ENCODE measurements around the gene EXOSC7. TPM values are rescaled to one million over a fixed set of nuclear protein-coding genes. Genes with fewer than 3 reads are reported as not detected.
"Not testable (repeated sequence)": the region's sequence is repeated elsewhere in the genome, so short reads cannot be mapped to it uniquely, and the experiment has no call there.

EXOSC7 gene
- total RNA-seq, 2 experiments from 2014 or later = 90.0 to 98.0 TPM

DNA sequence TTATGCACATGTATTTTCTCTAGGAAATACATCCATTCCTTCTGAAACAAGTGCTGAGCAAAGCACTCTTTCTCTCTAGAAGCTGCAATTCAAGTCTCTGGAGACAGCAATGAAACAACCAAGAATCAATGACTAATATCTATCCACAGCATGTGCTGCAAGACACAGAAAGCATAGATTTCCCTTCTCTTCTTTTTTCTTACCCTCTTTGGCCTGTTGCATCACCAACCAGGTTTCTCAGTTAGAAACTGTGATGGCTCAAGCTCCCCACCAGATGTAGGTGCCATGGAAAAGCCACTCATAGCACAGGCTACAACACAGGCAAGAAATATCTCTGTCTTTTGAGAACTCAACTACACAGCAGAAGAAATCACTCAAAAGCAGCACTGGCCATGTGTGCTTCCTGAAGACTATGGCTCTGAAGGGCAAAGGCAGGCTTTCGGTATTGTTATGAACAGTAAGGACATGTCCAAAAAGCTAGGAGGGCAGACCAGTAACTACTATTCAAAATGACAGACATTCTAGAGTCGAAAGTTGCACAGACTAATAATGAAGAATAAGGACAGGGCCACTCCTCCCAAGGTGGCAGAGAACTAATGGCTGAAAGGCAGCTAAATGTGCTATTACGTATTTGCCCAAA is 15.5 kb upstream of the EXOSC7 start:
- CTCF ChIA-PET = no interaction called here

GRCh38 chr3:44961888-44962287 is 14.2 kb upstream of the EXOSC7 start:
- POLR2A ChIA-PET = no interaction called here
- CTCF ChIA-PET = no interaction called here

More for the DNA sequence above, 15.5 kb upstream of the EXOSC7 start:
- POLR2A ChIA-PET = interaction anchor here (0.5 kb wide), 1 partner anchor 997 kb away, joined by 4 read pairs; no protein-coding TSS in a partner anchor

DNA sequence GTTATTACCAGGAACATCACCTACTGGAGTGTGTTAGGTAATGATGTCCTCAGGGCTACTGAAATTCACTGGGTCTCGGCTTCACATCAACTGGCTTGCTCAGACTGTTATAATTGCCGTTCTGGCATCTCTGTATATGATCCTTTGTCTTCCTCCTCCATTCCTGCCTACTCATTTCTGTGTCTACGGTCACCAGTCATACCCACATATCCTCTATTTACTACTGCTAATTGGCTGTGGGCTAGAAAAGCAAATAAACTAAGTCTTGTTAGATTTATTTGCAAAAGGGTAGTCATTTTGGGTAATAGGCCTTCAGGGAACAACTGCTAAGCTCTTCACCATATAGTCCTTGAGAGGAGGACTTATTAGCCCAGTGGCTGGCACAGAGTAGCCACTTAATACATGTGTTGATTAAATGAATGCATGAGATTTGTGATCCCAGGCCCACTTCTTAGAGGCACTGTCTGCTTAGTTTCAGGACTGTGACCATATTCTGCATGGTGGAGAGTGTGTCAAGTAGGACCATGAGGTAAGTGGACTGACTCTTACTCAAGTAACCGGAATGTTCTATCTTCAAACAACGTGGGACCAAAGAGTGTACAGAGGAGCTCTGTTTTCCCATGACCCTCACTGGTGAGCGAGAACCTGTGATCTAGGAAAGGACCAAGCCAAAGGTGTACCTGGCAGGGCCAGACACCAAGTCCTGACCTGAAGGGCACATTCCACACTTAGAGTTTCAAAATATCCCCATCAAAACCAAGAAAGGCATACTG is 13.2 kb upstream of the EXOSC7 start:
- CTCF ChIA-PET = no interaction called here
- POLR2A ChIA-PET = no interaction called here

GRCh38 chr3:44963571-44964325 is 12.3 kb upstream of the EXOSC7 start:
- CTCF ChIA-PET = no interaction called here

DNA sequence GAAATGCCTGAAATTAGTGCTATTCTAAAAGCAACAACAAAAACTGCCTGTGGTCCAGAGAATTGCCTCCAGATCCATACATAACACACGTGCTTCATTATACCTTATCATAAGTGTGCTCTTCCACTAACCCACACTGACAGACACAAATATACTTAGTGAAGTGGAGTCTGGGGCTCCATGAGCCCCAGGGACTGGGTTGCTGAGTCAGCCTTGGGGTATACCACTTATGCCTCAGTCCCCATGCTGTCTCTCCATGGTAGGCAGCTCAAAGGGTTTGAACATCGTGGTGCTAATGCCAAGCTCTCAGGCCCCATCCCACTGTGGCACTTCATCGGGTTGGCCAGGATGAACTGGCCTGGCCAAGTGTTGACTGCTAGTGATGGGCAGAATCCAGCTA is 10.9 kb upstream of the EXOSC7 start:
- POLR2A ChIA-PET = no interaction called here
- CTCF ChIA-PET = no interaction called here

More at GRCh38 chr3:44963571-44964325, 12.3 kb upstream of the EXOSC7 start:
- POLR2A ChIA-PET = no interaction called here

DNA sequence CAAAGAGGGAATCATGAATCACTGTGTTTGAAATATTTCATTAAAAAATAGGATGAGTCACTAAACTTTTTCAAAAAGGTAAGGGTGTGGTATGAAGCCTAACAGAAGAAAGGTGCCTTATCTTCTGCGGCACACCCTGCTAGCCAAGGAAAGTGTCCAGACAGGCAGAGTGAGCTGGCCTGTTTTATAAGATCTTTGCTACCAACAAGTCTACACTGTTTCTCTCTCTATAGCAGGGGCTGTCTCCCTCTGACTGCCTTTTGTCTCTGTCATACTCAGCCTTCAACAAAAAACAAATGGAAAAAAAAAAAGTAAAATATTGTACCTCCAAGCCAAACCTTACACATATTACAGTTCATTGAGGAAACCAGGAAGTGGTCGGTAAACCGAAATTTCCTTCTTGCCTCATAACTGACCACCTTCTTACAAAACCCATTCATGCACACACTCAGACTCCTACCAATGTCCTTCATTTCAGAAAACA is 9.2 kb upstream of the EXOSC7 start:
- ChIA-PET POLR2A (no interaction called here), CTCF (no interaction called here)

DNA sequence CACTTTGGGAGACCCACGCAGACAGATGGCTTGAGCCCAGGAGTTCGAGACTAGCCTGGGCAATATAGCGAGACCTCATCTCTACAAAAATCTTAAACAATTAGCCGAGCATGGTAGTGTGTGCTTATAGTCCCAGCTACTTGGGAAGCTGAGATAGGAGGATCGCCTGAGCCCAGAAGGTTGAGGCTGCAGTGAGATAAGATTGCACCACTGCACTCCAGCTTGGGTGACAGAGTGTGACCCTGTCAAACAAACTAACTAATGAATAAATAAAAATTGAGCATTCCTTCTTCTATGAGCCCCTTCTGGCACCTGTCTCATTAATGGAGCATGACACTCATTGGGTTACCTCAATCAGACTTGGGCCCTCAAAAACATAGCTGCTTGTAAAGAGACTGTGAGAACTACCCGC is 7.6 kb upstream of the EXOSC7 start:
- CTCF ChIA-PET = no interaction called here
- POLR2A ChIA-PET = no interaction called here

DNA sequence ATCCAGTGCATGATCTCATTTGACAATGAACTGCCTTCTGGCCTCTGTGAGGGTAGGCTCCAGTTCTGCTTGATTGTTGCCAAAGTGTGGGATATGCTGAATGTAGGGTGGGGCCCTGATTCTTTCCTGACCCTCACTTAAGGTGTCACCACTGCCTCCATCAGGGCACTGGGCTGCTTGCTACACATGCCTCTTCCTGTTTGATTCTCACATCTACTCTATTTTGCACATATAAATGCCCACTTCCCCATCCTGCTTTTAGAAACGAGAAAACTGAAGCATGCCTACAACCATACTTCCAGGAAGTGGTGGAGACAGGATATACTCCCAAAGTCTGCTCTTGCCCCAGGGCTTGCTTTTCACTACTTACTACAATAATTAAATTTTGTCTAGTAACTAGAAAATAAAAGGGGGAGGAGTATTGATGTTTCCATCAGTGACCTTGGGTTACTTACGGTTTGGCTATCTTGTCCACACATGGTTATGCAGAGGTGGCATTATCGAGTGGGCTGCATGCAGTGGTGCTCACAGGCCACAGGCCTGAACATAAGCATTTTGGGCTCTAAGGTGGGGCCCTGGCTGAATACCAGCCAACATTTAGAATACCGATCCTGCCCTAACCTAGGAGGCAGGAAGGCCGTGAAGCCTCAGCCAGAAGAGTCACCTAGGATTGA is 6.8 kb upstream of the EXOSC7 start:
- CTCF ChIA-PET = no interaction called here
- POLR2A ChIA-PET = no interaction called here

DNA sequence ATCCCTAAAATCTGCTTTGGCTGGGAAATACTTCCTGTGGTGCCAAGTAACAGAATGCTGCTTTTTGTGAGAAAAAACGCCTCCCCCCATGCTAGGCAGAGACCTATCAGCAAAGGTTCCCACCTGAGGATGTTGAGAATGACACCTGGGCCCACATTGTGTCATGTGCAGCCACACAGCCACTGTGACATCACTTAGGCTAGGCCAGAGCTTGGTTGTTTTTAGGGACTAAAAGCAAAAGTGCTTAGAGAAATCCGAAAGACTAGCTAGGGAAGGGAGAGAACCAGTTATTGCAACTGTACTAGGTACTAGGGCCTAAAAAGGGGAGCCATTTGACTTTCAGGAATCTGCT is 6.2 kb upstream of the EXOSC7 start:
- CTCF ChIA-PET = no interaction called here
- POLR2A ChIA-PET = no interaction called here

GRCh38 chr3:44970926-44971490 is 5.0 kb upstream of the EXOSC7 start:
- ChIA-PET POLR2A (no interaction called here), CTCF (no interaction called here)

DNA sequence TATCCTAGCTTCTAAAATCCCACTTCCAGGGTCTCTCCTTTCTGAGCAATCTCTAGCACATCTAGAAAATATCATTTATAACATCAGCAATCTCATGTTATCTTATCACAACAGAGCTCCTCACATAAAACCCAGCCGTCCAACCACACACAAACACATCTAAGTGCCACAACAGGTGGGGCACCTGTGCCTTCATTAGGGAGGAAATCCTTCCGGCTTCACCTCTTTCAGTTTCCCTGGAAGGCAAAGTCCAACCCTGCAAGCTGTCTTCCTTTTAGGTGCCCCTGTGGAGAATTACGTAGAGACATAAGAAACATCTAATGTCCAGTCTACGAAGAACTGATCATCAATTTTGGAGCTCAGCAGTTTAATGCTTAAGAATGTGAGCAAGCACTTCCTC is 1.6 kb upstream of the EXOSC7 start:
- POLR2A ChIA-PET = no interaction called here
- CTCF ChIA-PET = interaction anchor here (0.6 to 0.7 kb wide), 2 partner anchors 193 to 251 kb away, joined by 3 read pairs; no protein-coding TSS in a partner anchor

DNA sequence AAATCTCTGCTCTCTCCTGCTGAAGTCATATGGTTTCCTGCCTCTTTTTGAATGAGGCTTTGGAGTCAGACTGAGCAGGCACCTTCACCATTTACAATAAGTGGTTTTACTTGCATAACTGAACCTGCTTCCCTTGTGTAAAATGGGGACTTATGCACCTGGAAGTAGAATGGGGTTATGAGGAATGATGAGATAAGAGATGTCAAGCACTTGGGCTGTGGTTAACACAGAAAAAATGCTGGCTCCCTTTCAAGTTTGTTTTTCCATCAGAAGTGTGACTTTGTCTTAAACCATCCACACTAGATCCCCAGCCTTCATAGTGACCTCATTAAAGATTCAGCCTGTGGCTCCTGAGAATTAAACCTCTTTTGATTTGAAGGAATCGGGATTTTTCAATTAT is 5.2 kb downstream of the EXOSC7 start:
- CTCF ChIA-PET = no interaction called here
- POLR2A ChIA-PET = no interaction called here

DNA sequence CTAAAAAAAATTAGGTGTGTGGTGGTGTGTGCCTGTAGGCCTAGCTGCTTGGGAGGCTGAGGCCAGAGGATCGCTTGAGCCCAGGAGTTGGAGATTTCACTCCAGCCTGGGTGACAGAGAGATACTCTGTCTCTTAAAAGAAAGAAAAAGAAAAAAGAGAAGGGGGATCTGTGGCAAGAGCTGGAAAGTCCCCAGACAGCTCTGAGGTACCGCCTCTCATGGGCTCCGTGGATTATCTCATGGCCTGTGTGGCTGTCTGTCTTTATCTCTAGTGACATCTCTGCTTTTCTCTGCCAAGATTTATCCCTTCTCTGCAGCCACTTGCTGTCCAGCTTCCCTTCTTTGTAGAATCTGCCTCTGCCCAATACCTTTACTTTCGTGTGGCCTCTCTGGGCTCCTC is 5.7 kb downstream of the EXOSC7 start:
- CTCF ChIA-PET = no interaction called here
- POLR2A ChIA-PET = no interaction called here

DNA sequence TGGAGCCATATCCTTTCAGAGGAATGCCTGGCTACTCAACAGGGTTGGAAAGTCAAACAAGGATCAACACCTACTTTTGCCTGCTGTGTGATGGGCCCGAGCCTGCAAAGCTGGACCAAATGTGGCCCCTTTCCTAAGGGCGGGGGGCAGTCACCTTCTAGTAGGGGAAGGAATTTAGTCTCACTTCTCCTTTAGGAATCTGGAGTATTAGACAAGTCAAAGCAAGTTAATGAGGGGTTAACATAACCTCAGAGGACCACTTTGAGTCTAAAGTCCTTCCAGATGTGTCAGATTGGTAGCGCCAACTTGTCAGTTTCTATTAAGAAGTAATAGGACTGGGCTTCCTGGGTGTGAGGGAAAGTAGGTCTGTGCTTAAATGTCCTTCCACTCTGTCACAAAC is 6.8 kb downstream of the EXOSC7 start:
- ChIA-PET CTCF (interaction anchor here (0.6 kb wide), 2 partner anchors 309 to 528 kb away, joined by 3 read pairs; no protein-coding TSS in a partner anchor), POLR2A (no interaction called here)

GRCh38 chr3:44983484-44983941 is 7.5 kb downstream of the EXOSC7 start:
- ChIA-PET POLR2A (no interaction called here), CTCF (interaction anchor here (0.6 kb wide), 1 partner anchor 528 kb away, joined by 3 read pairs; no protein-coding TSS in a partner anchor)

DNA sequence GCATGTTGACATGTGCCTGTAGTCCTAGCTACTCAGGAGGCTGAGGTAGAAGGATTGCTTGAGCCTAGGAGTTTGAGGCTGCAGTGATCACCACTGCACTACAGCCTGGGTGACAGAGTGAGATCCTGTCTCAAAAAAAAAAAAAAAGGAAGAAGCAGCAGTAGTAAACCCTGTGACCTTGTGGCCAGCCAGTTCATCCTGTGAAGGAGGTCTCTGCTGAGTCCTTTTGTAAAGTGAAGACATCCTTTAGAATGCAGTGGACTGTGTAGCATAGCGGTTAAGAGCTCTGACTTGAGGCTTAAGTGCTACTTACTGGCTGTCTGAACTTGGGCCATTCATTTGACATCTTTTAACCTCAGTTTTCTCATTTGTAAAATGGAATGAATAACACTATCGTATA is 8.3 kb downstream of the EXOSC7 start:
- POLR2A ChIA-PET = no interaction called here
- CTCF ChIA-PET = no interaction called here

DNA sequence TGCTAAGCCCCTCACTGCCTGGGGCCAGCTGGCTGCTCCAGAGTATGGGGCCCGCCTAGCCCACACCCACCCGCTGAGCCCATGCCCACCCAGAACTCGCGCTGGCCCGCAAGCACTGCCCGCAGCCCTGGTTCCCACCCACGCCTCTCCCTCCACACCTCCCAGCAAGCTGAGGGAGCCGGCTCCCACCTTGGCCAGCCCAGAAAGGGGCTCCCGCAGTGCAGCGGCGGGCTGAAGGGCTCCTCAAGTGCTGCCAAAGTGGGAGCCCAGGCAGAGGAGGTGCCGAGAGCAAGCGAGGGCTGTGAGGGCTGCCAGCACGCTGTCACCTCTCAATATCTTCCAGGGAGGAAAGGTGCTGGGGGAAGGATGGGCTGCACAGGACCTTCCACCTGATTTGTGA is 10.3 kb downstream of the EXOSC7 start:
- POLR2A ChIA-PET = not testable (repeated sequence)
- CTCF ChIA-PET = interaction anchor here (0.7 kb wide), 1 partner anchor 367 kb away, joined by 3 read pairs; no protein-coding TSS in a partner anchor

GRCh38 chr3:44987332-44987731 is 11.3 kb downstream of the EXOSC7 start:
- ChIA-PET POLR2A (no interaction called here), CTCF (interaction anchor here (1.2 kb wide), 1 partner anchor 10 kb away, joined by 3 read pairs; no protein-coding TSS in a partner anchor)

- POLR2A ChIA-PET = no interaction called here
- CTCF ChIA-PET = interaction anchor here (1.2 kb wide), 1 partner anchor 11 kb away, joined by 3 read pairs; no protein-coding TSS in a partner anchor
Observed at GRCh38 chr3:44988073-44988472, 12.0 kb downstream of the EXOSC7 start.

GRCh38 chr3:44989141-44989540 is 13.1 kb downstream of the EXOSC7 start:
- CTCF ChIA-PET = no interaction called here
- POLR2A ChIA-PET = no interaction called here
